GM19023 (cell line): ENCODE data around the gene CDHR2.
A peak's percentile ranks its signal among the peaks of the same experiment; 100 is the strongest.
"Not testable (repeated sequence)": the region's sequence is repeated elsewhere in the genome, so short reads cannot be mapped to it uniquely, and the experiment has no call there.

ENCODE experiments used
- ATAC-seq: cut with Tn5 transposase; IDR thresholded peaks from one replicate; pipeline ENCODE4 v1.9.1; 2021; ENCODE audit warnings: mild to moderate bottlenecking, moderate library complexity; ENCODE audit not compliant: unreplicated experiment

Gene CDHR2

GRCh38 chr5:176592573-176592972 lies 43.4 kb downstream of the CDHR2 start:
- ATAC-seq = no peak

- no peak for ATAC-seq
Measured at GRCh38 chr5:176593273-176593869, 44.2 kb downstream of the CDHR2 start.

- no peak for ATAC-seq
Measured at GRCh38 chr5:176594554-176594953, 45.4 kb downstream of the CDHR2 start.

- ATAC-seq = no peak
Measured at GRCh38 chr5:176595386-176595943, 46.3 kb downstream of the CDHR2 start.

GRCh38 chr5:176596069-176596644 lies 47.0 kb downstream of the CDHR2 start:
- ATAC-seq = no peak

GRCh38 chr5:176596689-176597416 lies 47.7 kb downstream of the CDHR2 start:
- no peak for ATAC-seq

- ATAC-seq = no peak
Measured at GRCh38 chr5:176597417-176598389, 48.6 kb downstream of the CDHR2 start.

GRCh38 chr5:176599749-176600430 lies 50.7 kb downstream of the CDHR2 start:
- not testable (repeated sequence) for ATAC-seq

- ATAC-seq = no peak
Measured at GRCh38 chr5:176601901-176602482, 52.9 kb downstream of the CDHR2 start.

- ATAC-seq = no peak
Measured at GRCh38 chr5:176603091-176603490, 53.9 kb downstream of the CDHR2 start.

- ATAC-seq = no peak
Measured at GRCh38 chr5:176606032-176606431, 56.9 kb downstream of the CDHR2 start.

GRCh38 chr5:176606875-176607274 lies 57.7 kb downstream of the CDHR2 start:
- ATAC-seq = no peak

GRCh38 chr5:176608142-176608705 lies 59.1 kb downstream of the CDHR2 start:
- no peak for ATAC-seq

- ATAC-seq = no peak
Measured at GRCh38 chr5:176608937-176609723, 60.0 kb downstream of the CDHR2 start.

GRCh38 chr5:176609724-176610434 lies 60.7 kb downstream of the CDHR2 start, which contains the start of gene GPRIN1:
TSS of gene GPRIN1 (minus strand) at chr5:176610156. CDS start at chr5:176599834, 10,322 bp downstream.
- peak; percentile 82 for ATAC-seq

- peak; percentile 24 for ATAC-seq
Measured at GRCh38 chr5:176610435-176610773, 61.3 kb downstream of the CDHR2 start.

- ATAC-seq = no peak
Measured at GRCh38 chr5:176611435-176611834, 62.3 kb downstream of the CDHR2 start.

- ATAC-seq = no peak
Measured at GRCh38 chr5:176612008-176612407, 62.9 kb downstream of the CDHR2 start.
